ENCODE data around the gene ATL3. TPM values are rescaled to one million over a fixed set of nuclear protein-coding genes. Genes with fewer than 3 reads are reported as not detected.
A peak's percentile ranks its signal among the peaks of the same experiment; 100 is the strongest.
"Not testable (repeated sequence)": the region's sequence is repeated elsewhere in the genome, so short reads cannot be mapped to it uniquely, and the experiment has no call there.

The ATL3 gene
- total RNA-seq, 1 experiment from 2014 or later, result 119 TPM

DNA sequence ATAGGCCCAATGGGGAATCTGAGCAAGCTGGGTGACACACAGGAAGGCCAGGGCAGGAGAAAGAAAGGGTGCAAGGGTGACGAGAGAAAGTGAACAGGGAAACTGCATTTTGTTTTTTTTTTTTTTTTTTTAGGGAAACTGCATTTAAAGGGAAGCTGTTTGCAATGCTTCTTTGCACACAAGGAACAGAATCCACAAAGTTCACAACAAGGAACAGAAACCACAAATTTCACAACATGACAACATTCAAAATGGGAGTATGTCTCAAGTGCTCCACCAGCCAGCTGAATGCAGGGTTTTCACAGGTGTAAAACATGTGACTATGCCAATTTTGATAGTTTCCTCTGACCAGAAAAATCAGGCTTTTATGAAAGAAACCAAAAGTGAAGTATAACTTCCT, 50.1 kb downstream of the ATL3 start:
- DNase-seq (ENCODE audit: low read depth), result no peak

GRCh38 chr11:63619967-63620366, 51.2 kb downstream of the ATL3 start:
- DNase-seq (ENCODE audit: low read depth), result no peak

DNA sequence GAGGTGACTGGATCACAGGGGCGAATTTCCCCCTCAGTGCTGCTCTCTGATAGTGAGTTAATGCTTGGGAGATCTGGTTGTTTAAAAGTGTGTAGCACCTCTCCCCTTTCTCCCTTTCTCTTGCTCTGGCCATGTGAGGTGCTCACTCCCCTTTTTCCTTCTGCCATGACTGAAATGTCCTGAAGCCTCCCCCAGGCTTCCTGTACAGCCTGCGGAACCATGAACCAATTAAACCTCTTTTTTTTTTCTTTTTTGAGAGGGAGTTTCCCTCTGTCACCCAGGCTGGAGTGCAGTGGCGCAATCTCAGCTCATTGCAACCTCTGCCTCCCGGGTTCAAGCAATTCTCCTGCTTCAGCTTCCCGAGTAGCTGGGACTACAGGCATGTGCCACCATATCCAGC, 53.5 kb downstream of the ATL3 start:
- not testable (repeated sequence) for DNase-seq (ENCODE audit: low read depth)

DNA sequence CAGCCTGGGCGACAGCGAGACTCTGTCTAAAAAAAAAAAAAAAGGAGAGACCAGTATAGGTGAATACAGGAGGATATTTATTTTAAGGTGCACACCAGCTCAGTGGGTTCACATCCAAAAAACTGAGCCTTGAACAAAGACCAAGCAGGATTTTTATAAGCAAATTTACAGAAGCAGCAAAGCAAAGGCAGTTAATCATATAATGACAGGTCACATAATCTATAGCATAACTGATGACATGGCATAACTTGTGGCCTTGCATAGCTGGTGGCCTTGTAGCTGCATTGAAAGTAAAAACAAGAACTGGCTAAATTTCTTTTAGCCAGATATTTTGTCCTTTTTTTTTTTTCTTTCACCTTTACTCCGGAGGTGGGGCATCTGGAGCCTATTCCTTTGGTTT, 54.2 kb downstream of the ATL3 start:
- DNase-seq (ENCODE audit: low read depth), result no peak

DNA sequence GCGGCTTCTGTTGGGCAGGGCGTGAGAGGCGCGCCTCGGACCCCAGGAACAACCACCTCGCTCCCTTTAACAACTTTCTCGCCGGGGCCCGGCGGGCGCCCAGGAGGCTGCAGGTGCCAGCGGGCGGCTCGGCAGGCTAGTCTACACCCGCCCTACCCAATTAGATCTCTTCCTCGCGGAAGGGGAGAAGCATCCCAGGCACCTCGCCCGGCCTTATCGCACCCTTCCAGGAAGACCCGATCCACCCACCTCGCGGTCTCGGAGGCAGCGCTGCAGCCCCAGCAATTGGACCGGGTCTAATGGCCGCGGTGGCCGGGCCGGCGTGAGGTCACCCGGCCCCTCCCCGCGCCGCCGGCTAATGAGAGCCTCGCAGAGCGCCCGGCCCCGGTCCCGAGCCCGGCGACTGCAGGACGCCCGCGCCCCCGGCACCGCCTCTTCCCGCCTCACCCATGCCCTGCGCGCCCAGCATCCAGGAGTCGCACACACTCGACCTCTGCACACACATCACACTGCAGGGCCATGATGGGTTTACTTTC, 57.0 kb downstream of the ATL3 start, which contains the start of gene PLAAT3:
TSS of gene PLAAT3 (minus strand) at position 298 of the 536 bp plus-strand sequence. CDS start 419 bp downstream, outside the sequence.
- peak; percentile 64 for DNase-seq (ENCODE audit: low read depth)

DNA sequence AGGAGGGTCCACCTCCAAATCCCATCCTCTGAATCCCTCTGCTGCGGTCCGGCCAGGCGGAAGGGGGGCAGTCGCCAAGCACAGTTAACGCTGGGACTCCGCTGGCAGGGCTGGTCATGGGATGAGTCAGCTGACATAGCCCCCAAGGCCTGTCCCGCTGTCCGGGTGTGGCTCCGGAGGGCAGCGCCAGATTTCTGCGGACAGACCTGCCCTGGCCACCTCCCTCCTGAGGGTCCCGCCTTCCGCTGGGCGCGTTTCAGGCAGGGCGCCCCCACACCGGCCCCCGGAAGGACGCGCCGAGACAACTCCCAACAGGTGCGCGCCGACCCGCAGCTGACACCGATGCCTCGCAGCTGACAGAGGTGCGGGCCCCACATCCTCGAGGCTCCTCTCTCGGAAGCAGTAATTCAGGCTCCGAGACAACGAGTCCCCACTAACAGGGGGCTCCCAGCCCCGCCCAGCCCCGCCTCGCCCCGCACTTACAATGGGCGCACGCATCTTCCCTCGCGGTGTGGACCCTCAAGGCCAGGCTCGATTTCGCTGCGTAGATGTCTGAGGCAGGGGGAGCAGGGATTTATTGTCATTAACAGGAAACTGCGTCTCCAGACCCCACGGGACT, 57.5 kb downstream of the ATL3 start:
- DNase-seq (ENCODE audit: low read depth), result peak; percentile 46

GRCh38 chr11:63612181-63612580, 59.0 kb downstream of the ATL3 start:
- no peak for DNase-seq (ENCODE audit: low read depth)

DNA sequence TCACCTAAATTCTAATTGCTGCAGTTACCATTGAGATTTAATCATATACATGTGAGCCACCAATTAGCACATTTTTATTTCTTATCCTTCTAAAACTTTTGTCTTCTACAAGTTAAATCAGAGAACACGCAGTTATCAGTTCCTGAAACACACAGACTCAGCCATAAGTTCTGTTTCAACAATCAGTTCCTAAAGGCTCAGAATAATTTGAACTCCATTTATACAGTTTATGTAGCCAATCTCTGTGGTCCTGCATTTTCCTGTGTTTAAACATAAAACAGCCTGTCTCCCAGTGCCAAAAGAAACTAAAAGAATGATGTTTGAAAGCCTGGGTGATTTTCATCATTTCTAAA, 59.8 kb downstream of the ATL3 start:
- no peak for DNase-seq (ENCODE audit: low read depth)

DNA sequence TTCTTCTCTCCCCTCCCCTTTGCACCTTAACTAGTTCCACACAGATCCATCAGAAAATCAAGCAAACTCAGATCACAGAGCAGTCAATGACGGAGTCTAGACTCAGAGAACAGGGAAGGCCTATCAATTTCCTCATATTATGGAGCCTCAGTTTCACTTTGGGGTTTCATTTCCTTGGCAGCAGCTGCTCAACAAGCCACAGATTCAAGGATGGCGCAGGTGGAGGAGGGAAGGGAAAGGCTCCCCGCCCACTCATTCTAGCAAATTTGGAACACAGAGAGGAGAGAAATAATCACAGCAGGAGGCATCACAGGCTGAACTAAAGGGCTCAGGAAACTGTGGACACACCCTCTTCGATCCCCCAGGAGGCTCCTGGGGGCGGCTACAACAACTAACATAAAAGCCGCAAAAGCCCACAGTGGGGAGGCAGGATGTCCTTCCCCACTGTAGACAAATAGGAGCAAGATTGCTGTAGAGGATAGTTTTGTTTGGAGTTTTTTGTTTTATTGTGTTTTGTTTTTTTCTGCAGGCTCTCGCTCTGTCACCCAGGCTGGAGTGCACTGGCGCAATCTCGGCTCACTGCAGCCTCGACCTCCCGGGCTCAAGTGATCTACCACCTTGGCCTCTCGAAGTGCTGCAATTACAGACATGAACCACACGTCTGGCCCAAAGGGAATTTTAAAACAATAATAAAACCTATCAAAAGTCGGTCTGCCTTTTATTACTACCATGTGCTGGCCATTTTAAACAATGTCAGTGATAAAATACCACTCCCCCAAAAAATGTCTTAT, 60.4 kb downstream of the ATL3 start:
- DNase-seq (ENCODE audit: low read depth), result no peak

DNA sequence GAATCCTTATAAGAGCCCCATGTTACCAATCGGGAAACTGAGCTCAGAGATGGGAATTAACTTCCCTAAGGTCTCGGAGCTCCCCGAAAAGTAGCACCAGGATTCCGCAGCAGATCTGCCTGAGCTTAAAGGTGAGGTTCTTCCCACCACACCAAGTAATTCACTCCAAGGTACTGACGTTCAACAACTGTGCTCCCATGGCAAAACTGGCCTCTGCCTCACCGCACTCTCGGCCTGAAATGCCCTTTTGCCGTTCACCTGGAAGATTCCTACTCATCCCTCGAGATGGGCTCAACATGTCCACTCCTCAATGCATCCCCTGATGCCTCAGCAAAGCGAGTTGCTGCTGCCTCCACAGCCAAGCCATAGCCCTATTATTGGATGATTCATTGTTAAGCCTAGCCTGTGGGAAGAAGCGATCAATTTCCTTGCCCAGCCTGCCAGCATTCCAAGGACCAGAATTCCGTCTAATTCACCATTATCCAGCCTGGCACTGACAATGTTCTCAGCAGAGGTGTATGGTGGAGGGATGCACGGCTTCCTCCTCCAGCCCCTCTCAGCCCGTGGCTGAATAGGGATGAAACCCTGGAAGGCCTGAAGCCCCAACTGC, 61.1 kb downstream of the ATL3 start:
- no peak for DNase-seq (ENCODE audit: low read depth)

DNA sequence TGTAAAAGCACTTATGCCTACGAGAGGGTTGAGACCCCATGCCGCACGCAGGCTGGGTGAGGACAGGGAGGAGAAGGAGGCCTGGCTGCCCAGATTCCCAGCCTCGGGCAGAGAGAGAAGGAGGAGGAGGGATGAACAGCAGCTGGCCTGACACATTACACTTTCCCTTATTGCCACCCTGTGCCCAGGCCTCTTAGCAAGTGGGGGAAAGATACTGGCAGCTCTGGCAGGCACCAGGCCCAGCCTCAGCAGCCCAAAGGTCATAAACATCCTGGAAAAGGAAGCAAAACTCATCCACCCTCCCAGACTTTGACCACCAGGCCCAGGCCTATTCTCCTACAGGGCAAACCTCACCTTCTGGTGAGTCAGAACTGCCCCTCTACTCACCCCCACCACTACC, 61.6 kb downstream of the ATL3 start:
- peak; percentile 65 for DNase-seq (ENCODE audit: low read depth)

DNA sequence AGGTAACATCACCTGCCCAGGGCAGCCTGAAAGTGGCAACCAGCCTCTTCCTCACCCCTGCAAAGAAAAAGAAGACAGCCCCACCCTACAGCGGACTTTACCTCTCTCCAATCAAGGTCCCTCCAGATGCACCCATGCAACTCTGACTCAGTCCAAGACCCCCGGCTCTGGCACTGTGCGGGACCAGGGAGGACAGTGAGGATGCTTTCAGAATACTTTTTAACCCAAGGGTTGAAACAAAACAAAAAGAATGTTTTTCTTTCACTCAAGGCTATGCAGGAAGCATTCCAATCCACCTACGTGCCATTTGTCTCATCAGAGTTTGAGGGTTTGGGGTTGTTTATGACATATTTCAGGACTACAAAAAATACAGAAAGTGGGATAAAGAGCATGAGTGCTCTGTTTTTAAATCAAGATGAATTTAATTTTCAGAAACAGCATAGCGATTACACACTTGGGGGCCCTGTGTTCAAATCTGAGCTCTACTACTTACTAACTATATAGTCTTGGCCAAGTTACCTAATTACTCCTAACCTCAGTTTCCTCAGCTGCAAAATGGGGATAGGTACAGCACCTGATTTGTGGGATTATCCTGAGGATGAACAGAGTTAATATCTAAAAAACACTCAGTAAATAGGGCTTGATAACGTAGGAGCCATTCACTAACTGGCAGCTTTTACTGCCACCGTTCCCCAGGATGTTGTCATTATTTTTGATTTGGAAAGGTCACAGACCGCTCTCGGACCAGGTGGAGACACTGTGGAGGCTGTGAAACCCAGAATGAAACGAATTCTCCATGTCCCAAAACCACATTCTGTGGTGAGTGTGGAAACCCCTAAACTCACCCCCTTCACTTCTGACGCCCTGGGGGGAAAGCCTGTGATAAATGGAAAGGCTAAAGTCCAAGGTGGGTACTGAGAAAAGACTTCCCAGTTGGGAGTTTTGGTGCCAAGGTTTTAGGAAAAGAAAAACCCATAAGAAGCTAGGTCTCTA, 62.5 kb downstream of the ATL3 start:
- DNase-seq (ENCODE audit: low read depth), result peak; percentile 86

- DNase-seq (ENCODE audit: low read depth), result no peak
Measured at GRCh38 chr11:63603180-63603518, 68.0 kb downstream of the ATL3 start.

DNA sequence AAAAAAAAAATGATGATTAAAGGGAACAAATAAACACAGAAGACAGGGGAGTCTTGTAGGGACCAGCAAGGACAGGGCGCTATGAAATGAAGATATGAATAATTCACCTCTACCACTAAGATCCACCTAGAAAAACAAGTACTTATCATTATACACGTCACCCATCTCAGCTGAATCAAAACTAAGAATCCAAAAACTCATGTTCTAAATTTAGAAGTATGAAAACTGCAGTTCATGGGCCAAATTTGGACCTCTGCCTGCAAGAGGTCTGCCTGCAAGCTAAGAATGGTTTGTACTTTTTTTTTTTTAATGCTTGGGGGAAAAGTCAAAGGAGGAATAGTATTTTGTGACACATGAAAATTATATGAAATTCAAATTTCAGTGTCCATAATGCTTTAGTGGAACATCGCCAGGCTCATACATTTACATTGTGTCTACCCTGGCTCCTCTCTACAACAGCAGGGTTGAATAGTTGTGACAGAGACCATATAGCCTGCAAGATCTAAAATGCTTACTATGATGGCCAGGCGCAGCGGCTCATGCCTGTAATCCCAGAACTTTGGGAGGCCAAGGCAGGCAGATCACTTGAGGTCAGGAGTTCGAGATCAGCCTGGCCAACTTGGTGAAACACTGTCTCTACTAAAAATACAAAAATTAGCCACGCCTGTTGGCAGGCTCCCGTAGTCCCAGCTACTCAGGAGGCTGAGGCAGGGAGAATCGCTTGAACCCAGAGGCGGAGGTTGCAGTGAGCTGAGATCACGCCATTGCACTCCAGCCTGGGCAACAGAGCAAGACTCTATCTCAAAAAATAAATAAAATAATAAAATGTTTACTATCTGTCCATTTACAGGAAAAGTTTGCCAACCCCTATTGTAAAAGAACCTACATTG, 68.6 kb downstream of the ATL3 start:
- peak; percentile 44 for DNase-seq (ENCODE audit: low read depth)

DNA sequence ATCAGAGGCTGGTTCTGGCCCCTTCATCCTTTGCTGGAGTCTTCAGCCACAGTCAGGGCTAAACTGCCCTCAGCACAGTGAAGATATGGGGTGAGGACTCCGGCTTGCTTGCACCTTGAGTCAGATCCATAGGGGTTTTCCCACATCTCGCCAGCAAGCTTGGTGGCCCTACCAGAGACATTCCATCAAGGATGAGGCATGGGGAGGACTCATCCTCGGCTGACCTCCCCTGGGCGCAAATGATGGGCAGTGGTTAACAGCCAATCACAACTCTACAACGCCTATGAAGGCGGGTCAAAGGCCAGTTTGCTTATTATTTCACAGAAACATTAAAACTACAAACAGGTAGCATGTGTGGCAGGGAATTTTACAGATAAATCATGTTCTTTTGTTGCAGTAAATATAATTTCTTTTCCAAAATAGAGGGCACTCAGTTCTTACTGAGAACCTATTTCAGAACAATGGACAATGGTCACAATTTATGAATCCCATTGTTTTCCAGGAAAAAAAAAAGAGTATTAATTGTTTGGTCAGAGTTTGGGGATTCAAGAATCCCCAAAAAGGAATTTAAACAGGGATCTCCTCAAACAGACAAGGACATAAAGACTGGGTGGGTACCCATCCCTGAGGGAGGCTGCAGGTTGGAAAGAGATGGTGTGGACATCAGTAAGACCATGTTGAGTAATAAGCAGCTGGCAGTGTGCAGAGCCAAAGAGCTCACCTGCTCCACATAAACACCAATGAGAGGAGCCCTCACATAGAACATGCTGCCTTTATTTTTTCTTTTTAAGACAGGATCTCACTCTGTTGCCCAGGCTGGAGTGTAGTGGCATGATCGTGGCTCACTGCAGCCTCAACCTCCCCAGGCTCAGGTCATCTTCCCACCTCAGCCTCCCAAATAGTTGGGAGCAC, 71.7 kb downstream of the ATL3 start:
- peak; percentile 71 for DNase-seq (ENCODE audit: low read depth)

DNA sequence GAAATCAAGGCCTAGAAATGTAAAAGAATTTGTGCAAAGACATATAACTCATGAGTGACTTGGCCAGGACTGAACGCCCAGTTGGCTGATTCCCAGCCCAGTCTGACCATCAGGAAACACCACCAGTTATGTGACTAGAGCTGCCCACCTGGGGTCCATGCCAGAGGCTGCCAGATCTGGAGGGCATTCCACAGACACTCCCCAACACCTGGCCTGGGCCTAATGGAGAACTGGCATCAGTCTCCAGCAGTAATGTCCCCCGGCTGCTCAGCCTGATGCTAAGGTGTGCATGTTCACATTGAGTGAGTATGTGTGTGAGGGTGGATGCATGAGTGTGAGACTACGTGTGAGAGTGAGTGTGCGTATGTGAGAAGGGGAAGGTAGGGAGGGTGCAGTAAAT, 72.6 kb downstream of the ATL3 start:
- DNase-seq (ENCODE audit: low read depth), result no peak

DNA sequence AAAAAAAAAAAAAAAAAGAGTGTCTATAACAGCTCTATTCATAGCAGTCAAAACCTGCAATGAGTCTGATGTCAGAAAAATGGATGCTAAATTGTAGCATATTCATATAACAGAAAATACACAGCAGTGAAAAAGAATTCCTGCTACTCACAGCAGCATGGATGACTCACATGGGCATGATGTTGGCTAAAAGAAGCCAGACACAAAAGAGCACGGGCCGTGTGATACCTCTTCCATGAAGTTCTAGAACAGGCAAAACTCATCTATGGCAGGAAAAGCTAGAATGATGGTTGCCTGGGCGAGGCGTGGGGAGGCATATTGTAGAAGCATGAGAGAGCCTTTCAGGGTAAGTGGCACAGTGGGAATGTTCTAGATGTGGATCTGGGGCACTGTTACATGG, 75.9 kb downstream of the ATL3 start:
- peak; percentile 46 for DNase-seq (ENCODE audit: low read depth)

DNA sequence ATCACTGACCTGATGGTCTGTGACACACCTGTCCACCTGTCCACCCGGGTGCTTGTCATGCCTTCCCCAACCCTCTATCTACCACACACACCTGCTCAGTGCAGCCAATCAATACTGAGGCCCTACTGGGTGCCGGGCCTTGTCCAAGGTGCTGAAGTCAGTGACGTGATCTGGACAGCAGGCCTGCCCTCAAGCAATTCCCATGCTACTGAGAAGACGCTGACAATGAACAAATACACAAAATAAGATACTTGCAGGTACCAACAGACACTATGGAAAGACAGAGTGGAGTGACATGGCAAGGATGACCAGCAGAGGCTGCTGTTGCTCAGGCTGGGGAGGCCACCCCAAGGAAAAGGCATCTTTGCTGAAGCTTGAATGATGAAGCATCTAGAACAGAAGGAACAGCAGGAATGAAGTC, 78.2 kb downstream of the ATL3 start:
- DNase-seq (ENCODE audit: low read depth), result peak; percentile 34

Data from LHCN-M2 (cell line).